ENCODE measurements around the gene WRAP73.

Gene WRAP73, protein sequence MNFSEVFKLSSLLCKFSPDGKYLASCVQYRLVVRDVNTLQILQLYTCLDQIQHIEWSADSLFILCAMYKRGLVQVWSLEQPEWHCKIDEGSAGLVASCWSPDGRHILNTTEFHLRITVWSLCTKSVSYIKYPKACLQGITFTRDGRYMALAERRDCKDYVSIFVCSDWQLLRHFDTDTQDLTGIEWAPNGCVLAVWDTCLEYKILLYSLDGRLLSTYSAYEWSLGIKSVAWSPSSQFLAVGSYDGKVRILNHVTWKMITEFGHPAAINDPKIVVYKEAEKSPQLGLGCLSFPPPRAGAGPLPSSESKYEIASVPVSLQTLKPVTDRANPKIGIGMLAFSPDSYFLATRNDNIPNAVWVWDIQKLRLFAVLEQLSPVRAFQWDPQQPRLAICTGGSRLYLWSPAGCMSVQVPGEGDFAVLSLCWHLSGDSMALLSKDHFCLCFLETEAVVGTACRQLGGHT

GRCh38 chr1:3649342-3650247 is at the start of gene WRAP73:
Gene WRAP73, minus strand, starts transcription at chr1:3650103. Its CDS starts 104 bp downstream, at chr1:3649999.
- peak; percentile 67 to 75 for DNase-seq (ENCODE audit: low read depth in 2 of 2)

DNA sequence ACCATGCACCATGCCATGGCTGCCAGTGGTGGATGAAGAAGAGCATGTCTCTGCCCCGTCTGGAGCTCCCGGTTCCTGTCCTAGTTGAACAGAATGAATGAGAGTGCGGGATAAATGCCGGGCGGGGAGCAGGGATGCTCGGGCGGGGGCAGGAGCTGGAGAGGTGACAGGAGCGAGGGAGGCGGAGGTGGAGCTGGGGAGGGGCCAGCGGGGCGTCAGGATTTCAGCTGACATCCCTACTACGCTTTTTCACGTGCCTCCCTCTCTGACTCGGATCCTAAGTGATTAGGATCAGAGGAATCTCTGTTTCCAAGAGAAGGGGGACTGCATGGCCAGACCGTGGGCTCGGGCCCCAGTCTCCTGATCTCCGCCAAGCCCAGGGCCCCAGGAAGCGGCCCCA is 49.7 kb upstream of the WRAP73 start:
- DNase-seq (ENCODE audit: low read depth in 2 of 2), result no peak

GRCh38 chr1:3698660-3699408 is 48.9 kb upstream of the WRAP73 start:
- DNase-seq (ENCODE audit: low read depth in 2 of 2), result no peak

DNA sequence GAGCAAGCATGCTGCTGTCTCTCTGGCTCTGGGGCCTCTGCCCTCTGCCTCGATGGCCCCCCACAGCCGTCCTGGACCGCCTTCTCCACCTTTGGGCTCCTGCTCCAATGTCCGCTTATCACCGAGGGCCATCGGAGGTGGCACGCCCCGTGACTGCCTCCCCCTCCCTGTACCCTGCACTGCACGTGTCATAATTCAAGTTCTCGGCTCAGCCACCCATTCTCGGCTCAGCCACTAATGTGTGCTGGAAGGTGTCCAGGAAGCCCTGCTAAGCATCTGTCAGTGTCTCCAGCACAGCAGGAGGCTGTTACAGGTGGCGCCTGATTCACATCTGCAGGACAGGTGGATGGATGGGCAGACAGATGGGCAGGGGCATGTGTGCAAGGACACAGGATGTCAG is 47.9 kb upstream of the WRAP73 start:
- no peak for DNase-seq (ENCODE audit: low read depth in 2 of 2)

DNA sequence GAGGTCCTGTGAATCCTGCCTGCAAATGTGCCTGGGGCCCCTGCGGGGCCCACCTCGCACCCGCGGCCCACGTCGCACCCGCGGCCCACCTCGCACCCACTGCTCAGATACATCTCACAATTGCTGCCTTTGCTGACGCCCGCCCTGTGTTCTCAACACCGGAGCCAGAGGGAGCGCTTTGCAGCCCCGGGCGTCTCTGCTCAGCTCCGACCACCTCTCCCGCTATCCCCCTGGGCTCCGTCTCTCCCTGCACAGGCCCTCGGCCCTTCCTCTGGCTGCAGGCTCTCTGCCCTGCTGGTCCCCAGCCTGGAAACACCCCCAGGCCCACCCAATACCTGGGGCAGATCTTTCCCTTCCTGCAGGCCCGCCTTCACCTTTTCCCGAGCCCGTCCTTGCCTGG is 47.2 kb upstream of the WRAP73 start:
- DNase-seq (ENCODE audit: low read depth in 2 of 2), result no peak

GRCh38 chr1:3696689-3697088 is 46.8 kb upstream of the WRAP73 start:
- no peak for DNase-seq (ENCODE audit: low read depth in 2 of 2)

GRCh38 chr1:3695326-3696217 is 45.7 kb upstream of the WRAP73 start:
- DNase-seq (ENCODE audit: low read depth in 2 of 2), result no peak

- DNase-seq (ENCODE audit: low read depth in 2 of 2), result no peak
Observed at GRCh38 chr1:3693321-3693720, 43.4 kb upstream of the WRAP73 start.

- DNase-seq (ENCODE audit: low read depth in 2 of 2), result no peak
Observed at GRCh38 chr1:3692598-3692997, 42.7 kb upstream of the WRAP73 start.

DNA sequence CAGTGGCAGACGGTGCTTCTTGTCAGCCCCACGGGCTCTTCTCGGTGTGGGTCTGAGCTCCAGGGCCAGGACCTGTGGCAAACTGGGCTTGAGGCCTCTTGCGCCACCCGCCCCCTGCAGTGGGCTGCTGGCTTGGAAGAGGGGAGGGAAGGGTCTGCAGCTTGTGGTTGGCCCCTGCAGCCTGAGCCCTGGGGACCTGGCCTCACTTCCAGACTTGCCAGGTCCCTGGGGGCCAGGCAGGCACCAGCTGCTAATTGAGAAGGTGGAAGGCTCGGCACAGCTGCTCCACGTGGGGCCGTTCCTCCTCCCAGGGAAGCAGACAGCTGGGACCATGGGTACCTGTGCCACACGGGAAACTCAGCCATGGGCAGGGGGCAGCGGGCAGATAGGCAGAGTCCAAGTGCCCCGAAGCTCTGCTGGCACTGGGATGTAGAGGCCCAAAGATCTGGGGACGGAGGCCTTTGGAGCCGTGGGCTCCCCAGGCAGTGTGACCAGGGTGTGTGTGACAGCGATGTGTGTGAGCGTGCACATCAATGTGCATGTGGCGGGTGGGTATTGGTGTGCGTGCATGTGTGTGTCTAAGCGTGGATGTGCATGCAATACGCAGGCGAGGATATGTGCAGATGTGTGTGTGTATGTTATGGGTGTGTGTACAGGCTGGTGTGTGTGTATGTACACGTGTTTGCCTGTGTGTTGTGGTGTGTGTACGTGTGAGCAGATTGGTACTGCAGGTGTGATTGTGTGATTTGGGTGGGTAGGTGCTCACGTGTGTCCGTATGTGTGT is 41.7 kb upstream of the WRAP73 start:
- DNase-seq (ENCODE audit: low read depth in 2 of 2), result no peak

GRCh38 chr1:3690282-3691065 is 40.6 kb upstream of the WRAP73 start:
- DNase-seq (ENCODE audit: low read depth in 2 of 2), result no peak

DNA sequence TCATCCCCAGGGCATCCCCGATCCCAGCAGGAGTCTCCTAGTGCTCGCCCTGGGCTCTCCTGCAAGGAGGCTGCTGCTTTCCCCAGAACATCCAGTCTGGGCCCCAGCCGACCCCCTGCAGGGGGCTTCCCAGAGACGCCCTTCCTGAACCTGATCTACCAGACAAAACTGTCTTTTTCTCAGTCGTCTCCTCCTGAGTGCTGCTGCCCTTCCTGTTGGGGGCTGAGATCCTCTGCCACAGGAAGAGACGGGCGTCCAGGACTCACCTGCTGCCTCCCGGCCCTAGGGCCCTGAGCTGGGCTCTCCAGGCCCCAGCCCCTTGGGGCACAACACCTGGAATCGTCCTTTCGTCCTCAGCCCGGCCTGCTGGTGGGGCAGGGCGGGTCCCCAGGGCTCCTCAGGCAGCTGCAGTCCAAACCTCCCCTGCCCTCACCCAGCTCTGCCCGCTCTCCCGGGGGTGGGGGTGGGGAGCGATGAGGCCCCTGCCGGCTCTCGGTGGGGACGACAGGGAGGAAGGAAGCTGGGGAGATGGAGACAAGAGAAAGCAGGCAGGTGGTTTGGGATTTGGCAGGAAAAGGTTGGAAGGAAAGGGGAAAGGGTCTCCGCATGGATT is 39.3 kb upstream of the WRAP73 start:
- no peak for DNase-seq (ENCODE audit: low read depth in 2 of 2)

DNA sequence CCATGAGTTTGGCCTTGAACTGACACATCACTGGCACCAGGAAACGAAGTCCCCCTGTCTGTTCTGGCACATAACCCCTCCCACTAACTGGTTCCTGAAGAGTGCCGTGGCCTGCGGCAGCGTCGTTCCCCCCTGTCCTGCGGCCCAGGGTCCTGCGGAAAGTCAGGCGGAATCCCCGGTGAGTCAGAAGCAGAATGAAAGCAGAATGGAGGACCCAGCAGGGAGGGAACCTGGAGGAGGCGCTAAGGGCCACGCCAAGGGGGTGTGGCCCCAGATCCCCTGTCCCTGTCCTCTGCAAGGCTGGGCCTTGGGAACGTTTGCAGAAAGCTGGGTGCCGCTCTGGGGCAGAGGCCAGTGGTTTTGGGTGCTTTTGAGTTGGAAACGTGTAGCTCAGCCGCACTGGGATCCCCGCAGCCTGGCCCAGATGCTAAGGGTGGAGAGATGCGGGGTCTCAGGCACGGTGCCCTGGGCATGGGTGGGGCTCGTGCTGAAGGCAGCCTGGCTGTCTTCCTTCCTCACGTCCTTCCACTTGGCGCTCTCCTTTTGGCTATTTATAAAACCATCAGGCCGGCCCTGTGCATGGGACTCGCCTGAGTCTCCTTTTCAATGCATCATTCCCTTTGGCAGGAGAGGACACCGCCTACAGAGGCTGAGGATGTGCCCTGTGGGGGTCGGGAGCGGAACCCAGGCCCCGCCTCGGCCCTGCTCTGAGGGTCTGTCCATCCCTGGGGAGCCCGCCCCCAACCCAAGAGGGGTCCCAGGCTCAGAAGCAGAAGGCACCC is 38.6 kb upstream of the WRAP73 start:
- no peak for DNase-seq (ENCODE audit: low read depth in 2 of 2)

GRCh38 chr1:3687504-3687903 is 37.6 kb upstream of the WRAP73 start:
- no peak for DNase-seq (ENCODE audit: low read depth in 2 of 2)

- no peak for DNase-seq (ENCODE audit: low read depth in 2 of 2)
Observed at GRCh38 chr1:3685906-3686305, 36.0 kb upstream of the WRAP73 start.

- DNase-seq (ENCODE audit: low read depth in 2 of 2), result no peak
Observed at GRCh38 chr1:3685222-3685621, 35.3 kb upstream of the WRAP73 start.

DNA sequence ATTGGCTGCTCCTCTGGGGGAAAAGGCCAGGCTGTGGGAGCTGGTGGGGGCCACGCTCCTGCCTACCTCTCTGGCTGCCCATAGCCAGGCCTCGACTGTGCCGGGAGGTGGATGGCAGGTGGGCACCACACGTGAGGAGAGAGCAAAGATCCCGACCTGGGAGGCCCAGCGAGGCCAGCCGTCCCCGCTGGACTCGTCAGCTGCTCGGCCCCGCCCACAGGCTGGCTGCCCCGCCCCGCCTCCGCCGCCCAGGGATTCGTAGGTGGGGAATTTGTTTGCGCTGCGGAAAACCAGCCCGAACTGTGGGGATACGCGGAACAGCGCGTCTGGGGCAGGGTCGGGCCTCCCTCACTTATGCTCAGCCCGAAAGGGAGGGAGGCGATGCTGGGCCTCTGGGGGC is 34.1 kb upstream of the WRAP73 start:
- DNase-seq (ENCODE audit: low read depth in 2 of 2), result no peak

DNA sequence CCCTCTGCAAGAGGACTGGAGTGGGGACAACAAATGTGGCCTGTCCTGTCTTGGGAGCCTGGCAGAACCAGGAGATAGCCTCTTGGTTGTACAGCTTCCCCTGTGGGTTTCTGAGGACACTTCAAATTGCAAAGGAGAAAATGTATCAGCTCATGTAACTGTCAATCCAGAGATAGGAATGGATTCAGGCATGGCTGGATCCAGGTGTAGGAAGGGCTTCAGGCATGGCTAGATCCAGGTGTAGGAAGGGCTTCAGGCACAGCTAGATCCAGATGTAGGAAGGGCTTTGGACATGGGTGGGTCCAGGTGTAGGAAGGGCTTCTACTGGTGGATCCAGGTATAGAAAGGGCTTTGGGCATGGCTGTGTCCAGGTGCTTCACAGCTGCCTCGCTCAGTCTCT is 33.3 kb upstream of the WRAP73 start:
- no peak for DNase-seq (ENCODE audit: low read depth in 2 of 2)

Data from fibroblast of skin of left quadriceps (primary cell).